IPS-15b (cell line): ENCODE results near the gene DICER1.

ENCODE experiments used
- H3K27me3 ChIP-seq: one replicate; pipeline ENCODE4 v1.6.1; 2013; ENCODE audit warnings: low read length; ENCODE audit not compliant: control insufficient read depth, insufficient read depth
- H3K36me3 ChIP-seq: one replicate; pipeline ENCODE4 v1.6.1; 2013; ENCODE audit warnings: low read length; ENCODE audit not compliant: control insufficient read depth, insufficient read depth
- H3K4me1 ChIP-seq: one replicate; pipeline ENCODE4 v1.6.1; 2013; ENCODE audit warnings: mild to moderate bottlenecking, low read length; ENCODE audit not compliant: control insufficient read depth, insufficient read depth
- H3K4me3 ChIP-seq: one replicate; pipeline ENCODE4 v1.5.1; 2013; ENCODE audit warnings: low read depth, low read length
- H3K9ac ChIP-seq: one replicate; pipeline ENCODE4 v1.6.1; 2013; ENCODE audit warnings: low read depth, mild to moderate bottlenecking, low read length
- H3K9me3 ChIP-seq: one replicate; pipeline ENCODE4 v1.6.1; 2013; ENCODE audit warnings: mild to moderate bottlenecking, low read length; ENCODE audit not compliant: control insufficient read depth, insufficient read depth

The DICER1 gene

GRCh38 chr14:95046711-95047681, 110.3 kb downstream of the DICER1 start:
- H3K4me1 ChIP-seq, result peaks cover 4% of the 10 kb centered on the region
- no peak overlapping the region for H3K9ac ChIP-seq
- no peaks in the 10 kb centered on the region for H3K9me3 ChIP-seq
- H3K4me3 ChIP-seq, result no peak overlapping the region
- peaks cover 20% of the 10 kb centered on the region for H3K27me3 ChIP-seq
- no peaks in the 10 kb centered on the region for H3K36me3 ChIP-seq

GRCh38 chr14:95045836-95046430, 111.4 kb downstream of the DICER1 start:
- peaks cover 4% of the 10 kb centered on the region for H3K4me1 ChIP-seq
- H3K9ac ChIP-seq, result no peak overlapping the region
- no peak overlapping the region for H3K4me3 ChIP-seq
- H3K27me3 ChIP-seq, result peaks cover 20% of the 10 kb centered on the region
- H3K9me3 ChIP-seq, result no peaks in the 10 kb centered on the region
- H3K36me3 ChIP-seq, result no peaks in the 10 kb centered on the region

DNA sequence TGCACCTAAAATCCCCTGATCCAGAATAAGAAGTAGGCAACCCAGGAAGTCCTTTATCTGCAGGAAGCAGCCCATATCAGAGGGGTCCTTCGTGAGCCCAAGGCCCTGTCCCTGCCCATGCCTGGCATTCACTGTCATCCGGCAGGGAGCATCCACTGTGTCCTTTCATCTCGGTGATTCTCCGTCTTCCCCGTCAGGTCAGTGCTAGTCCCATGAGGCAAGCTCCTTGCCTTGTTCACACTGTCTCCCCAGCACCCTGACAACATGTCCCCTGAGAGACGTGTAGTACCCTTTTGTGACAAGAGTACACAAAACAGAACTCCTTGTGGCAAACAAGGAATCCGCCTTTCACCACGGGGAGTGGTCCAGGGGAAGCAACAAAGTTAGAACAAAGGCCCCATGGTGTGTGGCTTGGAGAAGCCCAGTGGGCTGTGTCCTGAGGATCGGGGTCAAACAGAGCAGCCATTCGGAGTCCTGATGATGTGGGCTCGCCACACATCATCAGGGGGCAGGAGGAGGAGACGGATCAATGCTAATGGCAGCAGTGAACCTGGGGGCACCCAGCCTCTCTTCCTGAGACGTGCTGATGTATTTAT, 112.1 kb downstream of the DICER1 start:
- H3K9ac ChIP-seq, result no peak overlapping the region
- H3K36me3 ChIP-seq, result no peaks in the 10 kb centered on the region
- no peak overlapping the region for H3K4me3 ChIP-seq
- peaks cover 20% of the 10 kb centered on the region for H3K27me3 ChIP-seq
- H3K9me3 ChIP-seq, result no peaks in the 10 kb centered on the region
- H3K4me1 ChIP-seq, result peaks cover 4% of the 10 kb centered on the region

DNA sequence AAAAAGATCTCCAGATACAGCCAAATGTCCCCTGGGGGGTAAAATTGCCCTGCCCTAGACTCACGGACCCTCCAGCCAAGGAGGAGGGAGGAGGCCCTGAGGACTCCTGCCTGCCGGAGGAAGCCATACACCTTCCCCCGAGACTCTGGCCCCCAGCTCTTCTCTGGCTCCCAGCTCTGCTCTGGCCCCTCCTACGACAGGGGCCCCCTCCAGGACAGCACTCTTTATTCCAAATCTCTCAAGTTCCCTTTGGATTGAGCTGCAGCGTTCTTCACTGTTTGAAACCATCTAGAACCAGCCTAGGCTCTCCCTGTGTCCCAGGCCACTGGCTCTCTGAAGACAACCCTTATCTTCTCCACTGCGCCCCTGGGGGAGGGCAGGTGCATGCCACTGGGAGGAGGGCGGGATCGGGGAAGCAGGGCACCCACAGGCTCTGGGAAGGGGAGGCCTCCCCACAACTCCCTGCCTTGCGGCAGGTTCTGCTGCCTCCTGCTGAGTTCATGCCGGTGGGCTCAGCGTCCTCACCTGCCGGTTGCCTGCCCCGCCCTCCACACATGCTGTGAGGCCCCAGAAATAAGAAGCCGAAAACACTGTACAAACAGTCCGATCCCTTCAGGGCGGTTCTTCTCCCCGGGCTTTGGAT, 112.7 kb downstream of the DICER1 start:
- H3K4me1 ChIP-seq, result peaks cover 4% of the 10 kb centered on the region
- no peak overlapping the region for H3K9ac ChIP-seq
- no peaks in the 10 kb centered on the region for H3K9me3 ChIP-seq
- no peaks in the 10 kb centered on the region for H3K36me3 ChIP-seq
- no peak overlapping the region for H3K4me3 ChIP-seq
- H3K27me3 ChIP-seq, result peaks cover 14% of the 10 kb centered on the region

- H3K9ac ChIP-seq, result no peak overlapping the region
- H3K4me3 ChIP-seq, result no peak overlapping the region
- no peaks in the 10 kb centered on the region for H3K9me3 ChIP-seq
- H3K36me3 ChIP-seq, result no peaks in the 10 kb centered on the region
- peaks cover 4% of the 10 kb centered on the region for H3K4me1 ChIP-seq
- peaks cover 14% of the 10 kb centered on the region for H3K27me3 ChIP-seq
Observed at GRCh38 chr14:95043732-95044462, 113.4 kb downstream of the DICER1 start.

DNA sequence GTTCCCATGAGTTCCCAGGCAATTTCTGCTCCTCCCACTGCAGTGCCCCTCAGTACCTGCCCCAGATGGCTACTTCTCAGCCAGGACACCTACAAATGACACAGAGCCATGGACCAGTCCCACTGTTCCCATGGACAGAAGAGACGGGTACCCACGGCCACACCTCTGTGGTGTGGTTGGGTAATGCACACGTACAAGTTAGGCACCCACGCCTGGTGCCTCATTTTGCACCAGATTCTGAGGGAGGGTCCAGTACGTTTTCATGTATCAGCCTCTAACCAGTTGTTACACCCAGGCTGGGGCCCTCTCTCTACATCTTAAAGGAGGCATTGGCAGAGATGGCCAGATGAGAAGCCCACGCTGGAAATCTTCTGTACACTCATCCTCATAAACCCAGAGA, 114.0 kb downstream of the DICER1 start:
- Histone ChIP-seq H3K27me3 (peaks cover 10% of the 10 kb centered on the region), H3K9ac (no peak overlapping the region), H3K4me1 (peaks cover 4% of the 10 kb centered on the region), H3K9me3 (no peaks in the 10 kb centered on the region), H3K36me3 (no peaks in the 10 kb centered on the region), H3K4me3 (no peak overlapping the region)

DNA sequence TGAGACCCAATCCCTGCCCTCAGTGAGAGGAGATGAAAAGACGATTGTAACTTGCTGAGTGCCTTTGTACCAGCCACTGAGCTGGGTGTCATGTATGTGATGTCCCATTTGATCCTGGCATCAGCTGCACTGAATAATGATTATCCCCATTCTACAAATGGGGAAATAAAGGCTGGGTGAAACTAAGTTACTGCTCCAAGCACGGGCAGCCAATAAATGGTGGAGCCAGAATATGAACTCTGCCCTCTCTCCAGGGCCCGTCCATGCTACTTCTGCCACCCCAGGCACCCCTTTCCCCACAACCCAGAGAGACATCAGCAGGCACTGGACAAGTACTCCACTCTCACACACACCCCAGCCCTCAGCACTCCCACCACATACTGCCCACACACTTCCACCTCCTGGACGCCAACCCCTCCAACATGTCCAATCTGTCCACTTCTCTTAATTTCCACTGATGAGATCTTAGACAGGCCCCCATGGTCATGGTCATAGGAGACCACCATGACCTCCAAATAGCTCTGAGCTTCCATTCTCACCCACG, 115.8 kb downstream of the DICER1 start:
- H3K4me3 ChIP-seq, result no peak overlapping the region
- peaks cover 4% of the 10 kb centered on the region for H3K4me1 ChIP-seq
- no peaks in the 10 kb centered on the region for H3K9me3 ChIP-seq
- no peak overlapping the region for H3K9ac ChIP-seq
- no peaks in the 10 kb centered on the region for H3K36me3 ChIP-seq
- peaks cover 2% of the 10 kb centered on the region for H3K27me3 ChIP-seq

- no peaks in the 10 kb centered on the region for H3K27me3 ChIP-seq
- no peaks in the 10 kb centered on the region for H3K9me3 ChIP-seq
- no peak overlapping the region for H3K9ac ChIP-seq
- H3K4me1 ChIP-seq, result peaks cover 4% of the 10 kb centered on the region
- H3K4me3 ChIP-seq, result no peak overlapping the region
- no peaks in the 10 kb centered on the region for H3K36me3 ChIP-seq
Observed at GRCh38 chr14:95040708-95041476, 116.4 kb downstream of the DICER1 start.

DNA sequence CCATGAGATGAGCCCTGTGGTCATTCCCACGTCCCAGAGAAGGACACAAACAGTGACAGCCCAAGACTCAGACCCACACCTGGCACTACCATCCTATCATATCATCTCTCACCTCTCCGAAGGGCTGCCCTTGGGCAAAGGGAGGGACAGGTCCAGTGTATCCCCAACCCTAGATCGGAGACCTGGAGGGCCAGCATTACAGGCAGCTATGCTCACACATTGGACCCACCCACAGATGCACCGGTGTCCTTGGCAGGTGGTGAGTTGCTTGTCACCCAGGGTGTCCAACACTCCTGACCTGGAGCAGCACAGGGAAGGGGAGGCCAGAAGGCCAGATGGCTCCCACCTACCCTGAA, 117.4 kb downstream of the DICER1 start:
- no peak overlapping the region for H3K9ac ChIP-seq
- no peaks in the 10 kb centered on the region for H3K27me3 ChIP-seq
- H3K9me3 ChIP-seq, result no peaks in the 10 kb centered on the region
- no peaks in the 10 kb centered on the region for H3K36me3 ChIP-seq
- H3K4me1 ChIP-seq, result peaks cover 2% of the 10 kb centered on the region
- H3K4me3 ChIP-seq, result no peak overlapping the region

DNA sequence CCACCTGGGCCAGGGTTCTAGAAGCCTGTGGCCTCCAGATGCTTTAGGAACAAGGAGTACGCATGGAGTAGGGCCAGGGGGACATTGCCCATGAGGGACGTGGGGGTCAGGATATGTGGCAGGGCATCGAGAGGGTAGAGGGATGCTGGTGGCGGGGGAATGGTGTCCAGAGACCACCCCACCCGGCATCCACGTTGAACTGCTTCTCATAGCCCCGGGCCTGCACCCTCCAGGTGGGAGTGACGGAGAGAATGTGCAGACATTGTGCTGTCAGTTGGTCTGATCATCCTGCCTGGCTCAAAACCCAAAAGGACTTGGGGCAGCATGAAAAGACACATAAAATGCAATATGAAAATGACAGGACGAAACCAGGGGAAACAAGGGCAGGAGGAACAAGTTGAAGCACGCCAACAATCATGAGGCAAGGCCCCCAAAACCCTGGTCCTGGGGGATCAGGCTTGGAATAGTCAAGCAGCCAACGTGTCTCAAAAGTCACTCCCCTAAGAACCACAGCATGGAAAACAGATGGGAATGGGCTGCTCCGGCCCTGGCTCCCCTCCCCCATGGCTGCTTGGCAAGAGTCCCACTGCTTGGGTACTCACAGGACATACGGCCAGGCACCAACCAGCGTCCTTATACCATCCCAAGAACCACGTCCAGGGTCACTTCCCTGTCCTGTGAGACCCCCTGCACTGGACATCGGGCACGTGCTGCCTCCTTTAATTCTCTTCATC, 117.9 kb downstream of the DICER1 start:
- Histone ChIP-seq H3K4me1 (no peaks in the 10 kb centered on the region), H3K9me3 (no peaks in the 10 kb centered on the region), H3K36me3 (no peaks in the 10 kb centered on the region), H3K4me3 (no peak overlapping the region), H3K9ac (no peak overlapping the region), H3K27me3 (no peaks in the 10 kb centered on the region)
